Ascending aorta (tissue), 2 donors: ENCODE results near the gene HIVEP3. TPM values are rescaled to one million over a fixed set of nuclear protein-coding genes. Genes with fewer than 3 reads are reported as not detected.

Experiments
- DNase-seq, 2 donors: peaks; one replicate each; pipeline ENCODE4 v3.0.0-alpha.2; 2019; ENCODE audit warnings: low spot score in 2 of 2
- H3K27ac ChIP-seq, 2 donors: fragments of 200-600 bp; sonication (generic); one replicate each; pipeline ENCODE4 v1.5.1; 2016 to 2017; ENCODE audit warnings: mild to moderate bottlenecking in 1 of 2
- H3K27me3 ChIP-seq: fragments of 200-600 bp; sonication (generic); one replicate; pipeline ENCODE4 v1.5.1; 2017
- H3K36me3 ChIP-seq, 2 donors: fragments of 200-600 bp; sonication (generic); one replicate each; pipeline ENCODE4 v1.5.1; 2016
- H3K4me1 ChIP-seq, 2 donors: fragments of 200-600 bp; sonication (generic); one replicate each; pipeline ENCODE4 v1.5.1; 2016 to 2017; ENCODE audit warnings: mild to moderate bottlenecking in 1 of 2
- H3K4me3 ChIP-seq, 2 donors: fragments of 200-600 bp; sonication (generic); one replicate each; pipeline ENCODE4 v1.5.1; 2016 to 2017; ENCODE audit warnings: mild to moderate bottlenecking in 1 of 2
- H3K9me3 ChIP-seq, 2 donors: fragments of 200-600 bp; sonication (generic); one replicate each; pipeline ENCODE4 v1.5.1; 2016
- intact Hi-C: fragments of 100-400 bp; cut with DNase I; formaldehyde crosslinking; loops from one replicate; pipeline ENCODE4 v1.15.1; 2023
- total RNA-seq: library from RNA; depleted of rRNA; stranded (reverse); fragments of >200 nt; gene quantifications from one replicate; pipeline ENCODE4 v1.1.0, GENCODE V29; 2016
- TF ChIP-seq, protein P1 (sequence below), 3 experiments: fragments of 200-600 bp in 2 of 3; fragments of 450-650 bp in 1 of 3; sonication (generic) in 2 of 3; IDR thresholded peaks; one replicate each; pipeline ENCODE4 v1.5.1; 2016 to 2019; ENCODE audit warnings: antibody characterized with exemption in 3 of 3, mild to moderate bottlenecking in 1 of 3, moderate library complexity in 1 of 3

The HIVEP3 gene
- total RNA-seq, 1 donor from 2014 or later = 0.32 TPM

DNA sequence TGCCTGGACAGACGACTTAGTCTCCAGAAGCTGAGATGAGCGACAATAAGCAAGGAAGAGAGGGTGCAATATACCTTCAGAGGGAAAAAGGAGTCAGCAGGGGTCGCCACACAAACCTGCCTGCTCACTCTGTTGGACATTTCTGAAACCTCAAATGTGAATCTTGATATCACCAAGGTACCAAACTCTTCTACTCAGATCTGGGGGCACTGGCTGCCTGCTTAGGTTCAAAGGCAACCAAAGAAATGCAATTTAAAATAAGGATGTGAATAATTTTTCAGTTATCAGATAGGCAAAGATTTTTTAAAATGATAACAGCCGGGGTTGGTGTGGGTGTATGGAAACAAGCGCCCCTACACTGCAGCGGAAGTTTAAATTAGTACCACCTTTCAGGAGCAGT is 164.2 kb downstream of the HIVEP3 start:
- no peak for DNase-seq
- Histone ChIP-seq H3K27me3 (no peaks in the 10 kb centered on the region), H3K4me1 (no peaks in the 10 kb centered on the region), H3K9me3 (no peaks in the 10 kb centered on the region), H3K4me3 (no peak overlapping the region), H3K27ac (no peak overlapping the region), H3K36me3 (no peaks in the 10 kb centered on the region)
- intact Hi-C loops = no loop called here
- TF ChIP-seq, protein P1, sequence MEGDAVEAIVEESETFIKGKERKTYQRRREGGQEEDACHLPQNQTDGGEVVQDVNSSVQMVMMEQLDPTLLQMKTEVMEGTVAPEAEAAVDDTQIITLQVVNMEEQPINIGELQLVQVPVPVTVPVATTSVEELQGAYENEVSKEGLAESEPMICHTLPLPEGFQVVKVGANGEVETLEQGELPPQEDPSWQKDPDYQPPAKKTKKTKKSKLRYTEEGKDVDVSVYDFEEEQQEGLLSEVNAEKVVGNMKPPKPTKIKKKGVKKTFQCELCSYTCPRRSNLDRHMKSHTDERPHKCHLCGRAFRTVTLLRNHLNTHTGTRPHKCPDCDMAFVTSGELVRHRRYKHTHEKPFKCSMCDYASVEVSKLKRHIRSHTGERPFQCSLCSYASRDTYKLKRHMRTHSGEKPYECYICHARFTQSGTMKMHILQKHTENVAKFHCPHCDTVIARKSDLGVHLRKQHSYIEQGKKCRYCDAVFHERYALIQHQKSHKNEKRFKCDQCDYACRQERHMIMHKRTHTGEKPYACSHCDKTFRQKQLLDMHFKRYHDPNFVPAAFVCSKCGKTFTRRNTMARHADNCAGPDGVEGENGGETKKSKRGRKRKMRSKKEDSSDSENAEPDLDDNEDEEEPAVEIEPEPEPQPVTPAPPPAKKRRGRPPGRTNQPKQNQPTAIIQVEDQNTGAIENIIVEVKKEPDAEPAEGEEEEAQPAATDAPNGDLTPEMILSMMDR (IDR thresholded peaks at IDR 0.05) = no peak

- intact Hi-C loops = no loop called here
- H3K27me3 ChIP-seq = no peaks in the 10 kb centered on the region
- H3K4me1 ChIP-seq = no peaks in the 10 kb centered on the region
- H3K27ac ChIP-seq = no peak overlapping the region
- no peak overlapping the region for H3K4me3 ChIP-seq
- H3K36me3 ChIP-seq = no peaks in the 10 kb centered on the region
- DNase-seq = no peak
- TF ChIP-seq, protein P1 (IDR thresholded peaks at IDR 0.05) = no peak
- no peaks in the 10 kb centered on the region for H3K9me3 ChIP-seq
Observed at GRCh38 chr1:41752514-41753170, 166.1 kb downstream of the HIVEP3 start.

GRCh38 chr1:41751804-41752513 is 166.8 kb downstream of the HIVEP3 start:
- intact Hi-C loops = no loop called here
- Histone ChIP-seq H3K4me1 (no peaks in the 10 kb centered on the region), H3K4me3 (no peak overlapping the region), H3K27me3 (no peaks in the 10 kb centered on the region), H3K36me3 (no peaks in the 10 kb centered on the region), H3K27ac (no peak overlapping the region), H3K9me3 (no peaks in the 10 kb centered on the region)
- no peak for DNase-seq
- TF ChIP-seq, protein P1 (IDR thresholded peaks at IDR 0.05) = no peak

- intact Hi-C loops = no loop called here
- H3K27me3 ChIP-seq = no peaks in the 10 kb centered on the region
- H3K4me1 ChIP-seq = no peaks in the 10 kb centered on the region
- no peaks in the 10 kb centered on the region for H3K9me3 ChIP-seq
- H3K4me3 ChIP-seq = no peak overlapping the region
- H3K36me3 ChIP-seq = no peaks in the 10 kb centered on the region
- H3K27ac ChIP-seq = no peak overlapping the region
- TF ChIP-seq, protein P1 (IDR thresholded peaks at IDR 0.05) = no peak
- DNase-seq = no peak
Observed at GRCh38 chr1:41749991-41750745, 168.6 kb downstream of the HIVEP3 start.

DNA sequence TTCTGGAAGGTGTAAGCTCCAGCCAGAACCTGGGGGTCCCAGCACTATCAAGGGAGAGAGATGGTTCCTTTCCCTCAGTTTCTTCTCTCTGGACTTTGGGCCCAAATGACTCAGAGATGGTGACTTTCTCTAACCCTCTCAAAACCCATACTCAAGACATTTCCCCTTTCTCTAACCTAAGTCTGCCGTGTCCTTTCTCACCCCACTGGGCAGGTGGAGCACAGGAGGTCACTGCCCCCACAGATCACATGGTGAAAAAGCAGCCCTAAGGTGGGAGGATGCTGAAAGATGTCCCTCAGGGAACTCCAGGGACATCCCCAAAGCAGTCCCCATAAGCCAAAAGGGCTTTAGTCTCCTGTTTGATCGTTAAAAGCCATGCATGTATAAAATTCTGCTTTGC is 173.7 kb downstream of the HIVEP3 start:
- Histone ChIP-seq H3K9me3 (no peaks in the 10 kb centered on the region), H3K27me3 (no peaks in the 10 kb centered on the region), H3K4me1 (no peaks in the 10 kb centered on the region), H3K4me3 (no peak overlapping the region), H3K36me3 (no peaks in the 10 kb centered on the region), H3K27ac (no peak overlapping the region)
- TF ChIP-seq, protein P1 (IDR thresholded peaks at IDR 0.05) = no peak
- intact Hi-C loops = no loop called here
- no peak for DNase-seq
